PC-9 (cell line): ENCODE measurements around the gene KRTAP6-2. TPM values are rescaled to one million over a fixed set of nuclear protein-coding genes. Genes with fewer than 3 reads are reported as not detected.

Source experiments
- BruUV-seq: library from RNA; stranded (reverse); fragments of 400-500 nt; replicated peaks from 2 replicates; lab custom pipeline; 2021; lab: Mats Ljungman, UMichigan
- CTCF ChIA-PET: fragments of 300-600 bp; sonication (Branson Sonifier 250); formaldehyde crosslinking; loops from one replicate; lab custom pipeline; 2022; ENCODE audit warnings: antibody characterized with exemption; lab: Charles Lee
- POLR2A ChIA-PET: fragments of 300-600 bp; sonication (Branson Sonifier 250); formaldehyde crosslinking; loops from one replicate; lab custom pipeline; 2022; ENCODE audit warnings: antibody characterized with exemption; ENCODE audit not compliant: unreplicated experiment; lab: Charles Lee
- DNase-seq, 2 experiments: peaks; one replicate each; pipeline versions ENCODE4 v3.0.0 to v3.0.0-alpha.2; 2015 to 2022; ENCODE audit warnings: mixed read lengths in 1 of 2
- H2AFZ ChIP-seq: fragments of 200-600 bp; sonication (generic); 2 replicates; pipeline ENCODE4 v1.8.1; 2017; ENCODE audit warnings: antibody characterized with exemption
- H3F3A ChIP-seq: fragments of 200-600 bp; sonication (generic); 2 replicates; pipeline ENCODE4 v1.8.1; 2017; ENCODE audit warnings: antibody characterized with exemption, mild to moderate bottlenecking, low read depth; ENCODE audit not compliant: insufficient read depth
- H3K27ac ChIP-seq: fragments of 200-600 bp; sonication (generic); 2 replicates; pipeline ENCODE4 v1.6.1; 2016; ENCODE audit warnings: mixed run types
- H3K27me3 ChIP-seq: fragments of 200-600 bp; sonication (generic); 2 replicates; pipeline ENCODE4 v1.6.1; 2016; ENCODE audit warnings: low read depth, mixed run types; ENCODE audit not compliant: insufficient read depth
- H3K36me3 ChIP-seq: fragments of 200-600 bp; sonication (generic); 2 replicates; pipeline ENCODE4 v1.6.1; 2016; ENCODE audit warnings: low read depth, mixed run types
- H3K4me1 ChIP-seq: fragments of 200-600 bp; sonication (generic); replicated peaks from 2 replicates; pipeline ENCODE4 v1.6.1; 2016; ENCODE audit warnings: mixed run types; ENCODE audit not compliant: insufficient read depth
- H3K4me2 ChIP-seq: fragments of 200-600 bp; sonication (generic); 2 replicates; pipeline ENCODE4 v1.6.1; 2017; ENCODE audit warnings: mixed run types
- H3K4me3 ChIP-seq: fragments of 200-600 bp; sonication (generic); 2 replicates; pipeline ENCODE4 v1.6.1; 2016; ENCODE audit warnings: mixed run types
- H3K79me2 ChIP-seq: fragments of 200-600 bp; sonication (generic); 2 replicates; pipeline ENCODE4 v1.6.1; 2017; ENCODE audit warnings: low read depth, mixed run types
- H3K9me2 ChIP-seq: fragments of 200-600 bp; sonication (generic); 2 replicates; pipeline ENCODE4 v1.8.1; 2017; ENCODE audit warnings: mild to moderate bottlenecking; ENCODE audit not compliant: insufficient read depth
- H3K9me3 ChIP-seq: fragments of 200-600 bp; sonication (generic); 2 replicates; pipeline ENCODE4 v1.8.1; 2016; ENCODE audit warnings: low read depth; ENCODE audit not compliant: insufficient read depth
- H4K20me1 ChIP-seq: fragments of 200-600 bp; sonication (generic); 2 replicates; pipeline ENCODE4 v1.8.1; 2017; ENCODE audit not compliant: insufficient read depth
- EZH2 ChIP-seq: fragments of 200-600 bp; sonication (generic); IDR thresholded peaks from 2 replicates; pipeline ENCODE4 v1.8.0; 2017; ENCODE audit warnings: antibody characterized with exemption, low read depth
- intact Hi-C: fragments of 100-400 bp; cut with micrococcal nuclease; formaldehyde crosslinking; loops from one replicate; pipeline ENCODE4 v1.10.0; 2022; ENCODE audit not compliant: unreplicated experiment
- total RNA-seq: library from RNA; stranded (reverse); gene quantifications from 2 replicates; pipeline ENCODE4 v1.2.3, GENCODE V29; 2021
- TF ChIP-seq, protein P1 (sequence below): fragments of 200-600 bp; sonication (generic); conservative IDR thresholded peaks from 2 replicates; pipeline ENCODE4 v1.6.1; 2017; ENCODE audit warnings: mixed run types, antibody characterized with exemption, mild to moderate bottlenecking, moderate library complexity

KRTAP6-2 gene
- total RNA-seq, 1 experiment from 2014 or later = not detected

DNA sequence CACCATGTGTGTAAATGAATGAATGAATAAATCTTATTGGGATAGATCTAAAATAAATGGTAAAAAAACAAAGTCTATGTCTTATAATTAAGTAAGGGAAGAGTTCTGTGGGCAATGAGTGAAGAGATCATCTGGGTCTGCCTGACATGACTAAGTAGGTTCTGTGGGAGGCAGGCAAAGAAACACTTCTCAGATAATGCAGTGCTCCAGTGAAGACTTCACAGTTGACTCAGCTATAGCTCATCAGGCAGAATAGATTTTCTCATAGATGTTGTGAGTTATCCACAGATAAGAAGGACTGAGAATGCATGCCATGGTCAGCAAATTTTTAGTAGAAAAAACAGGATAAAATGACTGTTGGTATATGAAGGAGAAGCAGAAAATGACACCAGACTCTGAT is 20.9 kb downstream of the KRTAP6-2 start:
- intact Hi-C loops = no loop called here
- Histone ChIP-seq H3K9me3 (no peaks in the 10 kb centered on the region), H3K4me2 (no peak overlapping the region), H3K27ac (no peak overlapping the region), H3K79me2 (no peaks in the 10 kb centered on the region), H3K36me3 (no peaks in the 10 kb centered on the region), H3K4me1 (no peaks in the 10 kb centered on the region), H3K27me3 (no peaks in the 10 kb centered on the region), H3F3A (no peaks in the 10 kb centered on the region), H2AFZ (no peak overlapping the region), H3K9me2 (no peaks in the 10 kb centered on the region), H3K4me3 (no peak overlapping the region), H4K20me1 (no peaks in the 10 kb centered on the region)
- ChIA-PET POLR2A (no interaction called here), CTCF (no interaction called here)
- TF ChIP-seq, protein P1, sequence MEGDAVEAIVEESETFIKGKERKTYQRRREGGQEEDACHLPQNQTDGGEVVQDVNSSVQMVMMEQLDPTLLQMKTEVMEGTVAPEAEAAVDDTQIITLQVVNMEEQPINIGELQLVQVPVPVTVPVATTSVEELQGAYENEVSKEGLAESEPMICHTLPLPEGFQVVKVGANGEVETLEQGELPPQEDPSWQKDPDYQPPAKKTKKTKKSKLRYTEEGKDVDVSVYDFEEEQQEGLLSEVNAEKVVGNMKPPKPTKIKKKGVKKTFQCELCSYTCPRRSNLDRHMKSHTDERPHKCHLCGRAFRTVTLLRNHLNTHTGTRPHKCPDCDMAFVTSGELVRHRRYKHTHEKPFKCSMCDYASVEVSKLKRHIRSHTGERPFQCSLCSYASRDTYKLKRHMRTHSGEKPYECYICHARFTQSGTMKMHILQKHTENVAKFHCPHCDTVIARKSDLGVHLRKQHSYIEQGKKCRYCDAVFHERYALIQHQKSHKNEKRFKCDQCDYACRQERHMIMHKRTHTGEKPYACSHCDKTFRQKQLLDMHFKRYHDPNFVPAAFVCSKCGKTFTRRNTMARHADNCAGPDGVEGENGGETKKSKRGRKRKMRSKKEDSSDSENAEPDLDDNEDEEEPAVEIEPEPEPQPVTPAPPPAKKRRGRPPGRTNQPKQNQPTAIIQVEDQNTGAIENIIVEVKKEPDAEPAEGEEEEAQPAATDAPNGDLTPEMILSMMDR = no peak
- TF ChIP-seq EZH2 = no peak
- no TSS peak for BruUV-seq
- no peak for DNase-seq

- no TSS peak for BruUV-seq
These were observed 31.1 kb downstream of the KRTAP6-2 start for GRCh38 chr21:30567617-30568016.

DNA sequence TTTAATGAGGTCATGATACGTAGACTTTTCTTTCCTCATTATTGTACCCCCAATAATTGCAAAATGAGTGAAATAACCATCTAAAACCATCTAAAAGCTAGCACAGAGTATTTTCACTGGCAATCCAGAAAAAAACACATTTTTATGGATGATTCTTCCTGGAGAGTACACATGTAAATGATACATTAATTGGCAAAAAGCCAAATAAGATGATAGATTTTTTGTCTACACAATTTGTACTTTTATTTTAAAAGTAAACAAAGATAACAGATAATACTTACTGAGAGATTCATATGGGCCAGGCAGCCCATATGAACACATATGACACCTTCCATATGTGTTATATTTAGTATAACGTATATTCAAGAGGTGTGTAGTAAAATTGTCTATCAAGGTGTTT is 35.1 kb downstream of the KRTAP6-2 start:
- no peak overlapping the region for H3K4me3 ChIP-seq
- no peaks in the 10 kb centered on the region for H3K9me2 ChIP-seq
- intact Hi-C loops = no loop called here
- DNase-seq = no peak
- no peaks in the 10 kb centered on the region for H3K9me3 ChIP-seq
- no peak for TF ChIP-seq EZH2
- TF ChIP-seq, protein P1 = no peak
- H3F3A ChIP-seq = no peaks in the 10 kb centered on the region
- POLR2A ChIA-PET = no interaction called here
- H3K4me1 ChIP-seq = no peaks in the 10 kb centered on the region
- H3K27me3 ChIP-seq = no peaks in the 10 kb centered on the region
- CTCF ChIA-PET = no interaction called here
- H4K20me1 ChIP-seq = no peaks in the 10 kb centered on the region
- H3K27ac ChIP-seq = no peak overlapping the region
- BruUV-seq = no TSS peak
- H2AFZ ChIP-seq = no peak overlapping the region
- H3K79me2 ChIP-seq = no peaks in the 10 kb centered on the region
- H3K36me3 ChIP-seq = no peaks in the 10 kb centered on the region
- no peak overlapping the region for H3K4me2 ChIP-seq

More at GRCh38 chr21:30567617-30568016, 31.1 kb downstream of the KRTAP6-2 start:
- no peaks in the 10 kb centered on the region for H3K4me1 ChIP-seq
- no peak overlapping the region for H3K4me2 ChIP-seq
- CTCF ChIA-PET = no interaction called here
- no peaks in the 10 kb centered on the region for H3F3A ChIP-seq
- H3K9me2 ChIP-seq = no peaks in the 10 kb centered on the region
- no peak overlapping the region for H2AFZ ChIP-seq
- no peaks in the 10 kb centered on the region for H3K36me3 ChIP-seq
- no peak for TF ChIP-seq EZH2
- TF ChIP-seq, protein P1 = no peak
- no peak overlapping the region for H3K27ac ChIP-seq
- H3K9me3 ChIP-seq = no peaks in the 10 kb centered on the region
- no peaks in the 10 kb centered on the region for H4K20me1 ChIP-seq
- intact Hi-C loops = no loop called here
- DNase-seq = no peak
- no peaks in the 10 kb centered on the region for H3K27me3 ChIP-seq
- H3K4me3 ChIP-seq = no peak overlapping the region
- POLR2A ChIA-PET = no interaction called here
- H3K79me2 ChIP-seq = no peaks in the 10 kb centered on the region
